ENCODE measurements around the gene NAV3. TPM values are rescaled to one million over a fixed set of nuclear protein-coding genes. Genes with fewer than 3 reads are reported as not detected.

Gene NAV3
- total and polyA plus RNA-seq, 10 donors = 0.74 to 111 (median 40.4) TPM

DNA sequence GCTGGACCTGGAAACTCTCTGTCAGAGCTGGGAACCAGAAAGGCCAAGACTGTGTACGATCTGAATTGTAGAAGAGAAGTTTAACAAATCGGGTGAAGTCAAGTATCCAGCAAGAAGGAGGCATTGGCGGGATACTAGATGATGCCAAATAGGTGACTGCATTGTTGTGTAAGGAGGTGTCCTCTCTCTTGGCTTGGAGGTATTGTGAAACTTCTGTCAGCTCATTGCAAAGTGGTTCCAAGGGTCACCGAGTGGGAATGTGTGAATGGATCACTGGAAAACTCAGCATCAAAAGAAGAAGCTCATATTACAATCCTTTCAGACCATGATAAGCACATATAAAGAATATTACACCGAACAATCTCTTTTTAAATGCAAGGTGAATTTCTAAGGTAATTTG, 11.7 kb downstream of the NAV3 start:
- peaks cover 0 to 9% (median 0%) of the 10 kb centered on the region in 6 donors for H3K4me1 ChIP-seq
- no peaks in the 10 kb centered on the region for H3K27me3 ChIP-seq (replicated peaks in 1 of 7)
- no peak overlapping the region for H3K27ac ChIP-seq
- TF ChIP-seq POLR2A (IDR thresholded peaks at IDR 0.05) (no peak), POLR2AphosphoS5 (IDR thresholded peaks at IDR 0.05) (no peak)
- TF ChIP-seq, protein P1, sequence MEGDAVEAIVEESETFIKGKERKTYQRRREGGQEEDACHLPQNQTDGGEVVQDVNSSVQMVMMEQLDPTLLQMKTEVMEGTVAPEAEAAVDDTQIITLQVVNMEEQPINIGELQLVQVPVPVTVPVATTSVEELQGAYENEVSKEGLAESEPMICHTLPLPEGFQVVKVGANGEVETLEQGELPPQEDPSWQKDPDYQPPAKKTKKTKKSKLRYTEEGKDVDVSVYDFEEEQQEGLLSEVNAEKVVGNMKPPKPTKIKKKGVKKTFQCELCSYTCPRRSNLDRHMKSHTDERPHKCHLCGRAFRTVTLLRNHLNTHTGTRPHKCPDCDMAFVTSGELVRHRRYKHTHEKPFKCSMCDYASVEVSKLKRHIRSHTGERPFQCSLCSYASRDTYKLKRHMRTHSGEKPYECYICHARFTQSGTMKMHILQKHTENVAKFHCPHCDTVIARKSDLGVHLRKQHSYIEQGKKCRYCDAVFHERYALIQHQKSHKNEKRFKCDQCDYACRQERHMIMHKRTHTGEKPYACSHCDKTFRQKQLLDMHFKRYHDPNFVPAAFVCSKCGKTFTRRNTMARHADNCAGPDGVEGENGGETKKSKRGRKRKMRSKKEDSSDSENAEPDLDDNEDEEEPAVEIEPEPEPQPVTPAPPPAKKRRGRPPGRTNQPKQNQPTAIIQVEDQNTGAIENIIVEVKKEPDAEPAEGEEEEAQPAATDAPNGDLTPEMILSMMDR (IDR thresholded peaks at IDR 0.05 in 8 of 11, conservative IDR thresholded peaks at IDR 0.05 in 3 of 11) = no peak
- 84 to 92% (median 87%) methylated on average over 5 of the region's 5 CpGs for WGBS, 5 donors
- DNase-seq = no peak
- H3K36me3 ChIP-seq = no peaks in the 10 kb centered on the region
- no peaks in the 10 kb centered on the region for H3K9me3 ChIP-seq
- intact Hi-C loops (cut with DNase I; ENCODE audit: low total_unique reads) = no loop called here
- H3K4me3 ChIP-seq = no peak overlapping the region

DNA sequence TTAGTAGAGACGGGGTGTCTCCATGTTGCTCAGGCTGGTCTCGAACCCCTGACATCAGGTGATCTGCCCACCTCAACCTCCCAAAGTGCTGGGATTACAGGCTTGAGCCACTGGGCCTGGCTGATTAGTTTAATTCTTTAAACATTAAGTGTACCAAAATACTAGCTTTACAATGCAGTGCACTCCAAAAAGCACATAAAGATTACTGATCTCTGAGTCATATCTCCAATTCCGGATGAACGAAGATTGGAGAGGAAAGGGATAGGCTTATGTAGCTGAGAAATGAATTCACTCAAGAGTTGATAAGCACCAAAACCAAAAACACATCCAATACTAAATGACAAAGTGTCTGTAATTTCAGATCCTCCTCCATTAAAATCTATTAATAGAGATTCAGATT, 15.1 kb downstream of the NAV3 start:
- H3K36me3 ChIP-seq = no peaks in the 10 kb centered on the region
- no peaks in the 10 kb centered on the region for H3K27me3 ChIP-seq (replicated peaks in 1 of 7)
- 69 to 85% (median 82%) methylated on average over 4 of the region's 4 CpGs for WGBS, 5 donors
- TF ChIP-seq POLR2A (IDR thresholded peaks at IDR 0.05) = no peak
- no peak for TF ChIP-seq POLR2AphosphoS5 (IDR thresholded peaks at IDR 0.05)
- TF ChIP-seq, protein P1 (IDR thresholded peaks at IDR 0.05 in 8 of 11, conservative IDR thresholded peaks at IDR 0.05 in 3 of 11) = no peak
- intact Hi-C loops (cut with DNase I; ENCODE audit: low total_unique reads) = no loop called here
- H3K4me1 ChIP-seq = peaks cover 0 to 13% (median 2%) of the 10 kb centered on the region in 6 donors
- DNase-seq = no peak
- no peaks in the 10 kb centered on the region for H3K9me3 ChIP-seq
- H3K27ac ChIP-seq = peak overlapping the region in 1 of 8 donors; percentile 28
- H3K4me3 ChIP-seq = no peak overlapping the region

DNA sequence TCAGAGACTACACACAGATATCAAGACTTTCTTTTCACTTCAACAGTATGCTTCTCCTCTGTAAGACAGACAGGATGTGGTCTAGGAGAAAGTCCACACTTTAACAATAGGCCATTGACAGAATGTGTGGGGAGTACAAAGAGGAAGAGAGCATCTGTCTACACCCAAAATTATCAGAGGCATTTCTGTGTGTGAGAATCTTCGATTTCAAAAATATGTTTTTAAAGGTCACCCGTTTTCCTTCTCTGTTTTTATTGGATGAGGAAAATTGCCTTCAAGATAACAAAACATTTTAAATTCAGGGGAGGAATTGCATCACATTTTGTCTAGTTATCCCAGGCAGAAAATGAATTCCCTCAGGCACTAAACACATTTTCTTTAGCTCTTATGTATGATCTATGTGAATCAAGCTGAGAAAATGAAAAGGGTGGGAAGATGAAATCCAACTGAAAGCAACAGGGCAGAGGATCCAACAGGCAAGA, 16.4 kb downstream of the NAV3 start:
- WGBS, 5 donors = 36 to 51% (median 42%) methylated on average over 2 of the region's 2 CpGs
- peak overlapping the region in 3 of 8 donors; percentile 4 to 36 (median 32) for H3K27ac ChIP-seq
- no peak for TF ChIP-seq POLR2AphosphoS5 (IDR thresholded peaks at IDR 0.05)
- TF ChIP-seq POLR2A (IDR thresholded peaks at IDR 0.05) = no peak
- TF ChIP-seq, protein P1 (IDR thresholded peaks at IDR 0.05 in 8 of 11, conservative IDR thresholded peaks at IDR 0.05 in 3 of 11) = no peak
- no peak overlapping the region for H3K4me3 ChIP-seq
- H3K4me1 ChIP-seq = peaks cover 0 to 11% (median 2%) of the 10 kb centered on the region in 6 donors
- H3K27me3 ChIP-seq (replicated peaks in 1 of 7) = no peaks in the 10 kb centered on the region
- DNase-seq = no peak
- intact Hi-C loops (cut with DNase I; ENCODE audit: low total_unique reads) = no loop called here
- no peaks in the 10 kb centered on the region for H3K9me3 ChIP-seq
- H3K36me3 ChIP-seq = no peaks in the 10 kb centered on the region

DNA sequence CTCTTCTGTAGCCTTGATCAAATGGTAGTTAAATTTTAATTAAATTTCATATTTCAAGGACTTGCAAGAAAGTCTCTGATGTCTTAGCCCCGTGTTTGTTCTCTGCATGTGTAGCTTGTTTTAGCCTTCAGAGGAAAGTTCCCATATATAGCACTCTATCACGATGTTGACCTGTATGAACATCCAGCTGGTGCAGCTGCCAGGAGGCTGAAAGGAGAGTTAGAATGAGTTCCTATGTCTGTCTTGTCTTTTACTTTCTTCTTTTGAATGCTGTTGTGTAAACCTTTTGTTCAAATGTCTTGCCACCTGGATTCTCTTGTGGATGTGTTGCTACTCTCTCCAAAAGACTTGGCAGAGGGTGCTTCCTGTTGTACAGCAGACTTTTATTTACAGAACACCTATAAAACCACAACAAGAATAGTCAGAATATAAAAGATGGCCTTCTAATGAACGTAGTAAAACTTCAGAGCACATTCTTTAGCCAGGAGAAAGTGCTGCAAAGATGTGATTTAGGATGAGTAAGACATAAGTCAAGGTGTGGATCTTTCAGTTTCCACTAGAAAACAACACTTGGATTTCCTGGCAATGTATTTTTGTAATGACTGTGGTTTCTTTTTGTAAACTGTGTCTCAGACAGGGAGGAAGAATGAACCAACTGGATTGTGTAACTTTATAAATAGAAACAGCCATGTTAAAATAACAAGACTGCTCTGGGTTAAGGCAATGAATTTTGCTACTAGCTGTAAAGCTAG, 17.2 kb downstream of the NAV3 start:
- Histone ChIP-seq H3K9me3 (peaks cover 0 to 4% (median under 1%) of the 10 kb centered on the region in 8 donors), H3K27ac (peak overlapping the region in 3 of 8 donors; percentile 22 to 36 (median 32)), H3K27me3 (replicated peaks in 1 of 7) (no peaks in the 10 kb centered on the region), H3K4me1 (peaks cover 0 to 11% (median 2%) of the 10 kb centered on the region in 6 donors), H3K4me3 (no peak overlapping the region), H3K36me3 (no peaks in the 10 kb centered on the region)
- DNase-seq = no peak
- intact Hi-C loops (cut with DNase I; ENCODE audit: low total_unique reads) = no loop called here
- 13 to 36% (median 34%) methylated on average over 3 of the region's 3 CpGs for WGBS, 5 donors
- TF ChIP-seq POLR2A (IDR thresholded peaks at IDR 0.05) = no peak
- TF ChIP-seq, protein P1 (IDR thresholded peaks at IDR 0.05 in 8 of 11, conservative IDR thresholded peaks at IDR 0.05 in 3 of 11) = no peak
- no peak for TF ChIP-seq POLR2AphosphoS5 (IDR thresholded peaks at IDR 0.05)

Measured in spleen (tissue), 11 donors.